ENCODE results near the gene NADK2. TPM values are rescaled to one million over a fixed set of nuclear protein-coding genes. Genes with fewer than 3 reads are reported as not detected.

NADK2 gene
- total and polyA plus RNA-seq, 2 donors from 2014 or later: 15.4 to 27.9 TPM

GRCh38 chr5:36252722-36253365 lies 11.1 kb upstream of the NADK2 start:
- H3K4me1 ChIP-seq (ENCODE audit: control insufficient read depth in 2 of 3, insufficient read depth in 2 of 3, low read depth in 1 of 3, low read length in 3 of 3): no peaks in the 10 kb centered on the region
- H3K9me3 ChIP-seq (ENCODE audit: control insufficient read depth in 2 of 3, insufficient read depth in 1 of 3, low read length in 3 of 3): no peaks in the 10 kb centered on the region
- DNase-seq (no peak), FAIRE-seq (no peak)
- H3K27me3 ChIP-seq (ENCODE audit: control insufficient read depth, insufficient read depth, low read length): no peaks in the 10 kb centered on the region
- H3K27ac ChIP-seq (ENCODE audit: low read depth in 2 of 2, low read length in 2 of 2): no peak overlapping the region
- intact Hi-C loops (cut with DNase I): no loop called here
- no peak for TF ChIP-seq CTCF (IDR thresholded peaks at IDR 0.05; ENCODE audit: borderline replicate concordance, extremely low read depth, insufficient read depth)
- no peak overlapping the region for H3K4me3 ChIP-seq (ENCODE audit: low read length in 3 of 3)
- H3K36me3 ChIP-seq (ENCODE audit: control insufficient read depth in 2 of 3, insufficient read depth in 3 of 3, low read length in 3 of 3): no peaks in the 10 kb centered on the region
- no peak overlapping the region for H3K9ac ChIP-seq (ENCODE audit: low read length in 3 of 3)

DNA sequence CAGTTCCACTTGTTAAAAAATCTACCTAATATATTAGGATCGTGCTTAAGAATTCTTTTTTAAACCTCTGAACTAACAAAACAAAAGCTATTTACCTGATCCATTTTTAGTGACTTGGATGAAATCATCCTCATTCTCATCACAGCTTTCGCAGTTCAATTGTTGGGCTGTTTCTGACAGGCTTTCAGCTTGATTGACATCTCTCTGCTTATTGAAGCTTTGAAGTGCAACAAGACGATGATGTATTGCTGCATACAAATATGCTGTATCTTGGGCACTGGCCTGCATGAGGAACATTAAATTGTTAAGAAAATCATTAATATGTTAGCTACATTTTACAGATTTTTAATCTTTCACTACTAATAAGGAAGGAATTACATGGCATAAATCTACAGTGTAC lies 9.5 kb upstream of the NADK2 start:
- Histone ChIP-seq H3K4me1 (ENCODE audit: control insufficient read depth in 2 of 3, insufficient read depth in 2 of 3, low read depth in 1 of 3, low read length in 3 of 3) (no peaks in the 10 kb centered on the region), H3K9ac (ENCODE audit: low read length in 3 of 3) (no peak overlapping the region), H3K36me3 (ENCODE audit: control insufficient read depth in 2 of 3, insufficient read depth in 3 of 3, low read length in 3 of 3) (no peaks in the 10 kb centered on the region), H3K27ac (ENCODE audit: low read depth in 2 of 2, low read length in 2 of 2) (no peak overlapping the region), H3K27me3 (ENCODE audit: control insufficient read depth, insufficient read depth, low read length) (no peaks in the 10 kb centered on the region), H3K9me3 (ENCODE audit: control insufficient read depth in 2 of 3, insufficient read depth in 1 of 3, low read length in 3 of 3) (no peaks in the 10 kb centered on the region), H3K4me3 (ENCODE audit: low read length in 3 of 3) (no peak overlapping the region)
- TF ChIP-seq CTCF (IDR thresholded peaks at IDR 0.05; ENCODE audit: borderline replicate concordance, extremely low read depth, insufficient read depth): no peak
- intact Hi-C loops (cut with DNase I): no loop called here
- DNase-seq (no peak), FAIRE-seq (no peak)

GRCh38 chr5:36250427-36250826 lies 8.7 kb upstream of the NADK2 start:
- Histone ChIP-seq H3K27ac (ENCODE audit: low read depth in 2 of 2, low read length in 2 of 2) (no peak overlapping the region), H3K9ac (ENCODE audit: low read length in 3 of 3) (no peak overlapping the region), H3K4me3 (ENCODE audit: low read length in 3 of 3) (no peak overlapping the region), H3K9me3 (ENCODE audit: control insufficient read depth in 2 of 3, insufficient read depth in 1 of 3, low read length in 3 of 3) (no peaks in the 10 kb centered on the region), H3K27me3 (ENCODE audit: control insufficient read depth, insufficient read depth, low read length) (no peaks in the 10 kb centered on the region), H3K4me1 (ENCODE audit: control insufficient read depth in 2 of 3, insufficient read depth in 2 of 3, low read depth in 1 of 3, low read length in 3 of 3) (no peaks in the 10 kb centered on the region), H3K36me3 (ENCODE audit: control insufficient read depth in 2 of 3, insufficient read depth in 3 of 3, low read length in 3 of 3) (no peaks in the 10 kb centered on the region)
- DNase-seq: no peak
- FAIRE-seq: no peak
- intact Hi-C loops (cut with DNase I): no loop called here
- TF ChIP-seq CTCF (IDR thresholded peaks at IDR 0.05; ENCODE audit: borderline replicate concordance, extremely low read depth, insufficient read depth): no peak
